ENCODE measurements around the gene SNTG2. TPM values are rescaled to one million over a fixed set of nuclear protein-coding genes. Genes with fewer than 3 reads are reported as not detected.
"Not testable (repeated sequence)": the region's sequence is repeated elsewhere in the genome, so short reads cannot be mapped to it uniquely, and the experiment has no call there.

Gene SNTG2
- total RNA-seq, 4 donors from 2014 or later, result 3.3 to 7.4 (median 4.5) TPM

DNA sequence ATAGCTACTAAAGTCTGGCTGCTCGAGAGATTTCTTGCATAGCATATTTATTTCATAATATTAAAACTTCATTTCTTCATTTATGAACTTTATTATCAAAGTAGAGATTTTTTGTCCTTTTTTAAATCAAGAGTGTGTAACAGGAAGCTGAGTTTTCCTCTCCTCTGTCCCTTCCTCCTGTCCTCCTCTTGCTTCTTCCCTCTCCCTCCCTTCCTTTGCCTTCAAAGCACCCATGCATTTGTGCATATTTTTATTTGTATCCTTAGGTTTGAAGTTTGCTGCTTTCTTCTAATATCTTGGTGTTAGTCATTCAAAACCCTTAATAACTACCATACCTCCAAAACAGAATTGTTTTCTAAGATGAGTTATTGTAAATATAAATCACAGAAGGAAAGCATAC, 174.6 kb downstream of the SNTG2 start:
- intact Hi-C loops (cut with DNase I), result no loop called here
- WGBS, result 25% methylated on average over 1 of the region's 1 CpG
- no peaks in the 10 kb centered on the region for H3K9me3 ChIP-seq
- no peaks in the 10 kb centered on the region for H3K36me3 ChIP-seq
- H3K4me1 ChIP-seq, result no peaks in the 10 kb centered on the region
- no peak for DNase-seq (ENCODE audit: extremely low spot score)
- no peak overlapping the region for H3K27ac ChIP-seq (replicated peaks in 1 of 4)
- TF ChIP-seq, protein P1, sequence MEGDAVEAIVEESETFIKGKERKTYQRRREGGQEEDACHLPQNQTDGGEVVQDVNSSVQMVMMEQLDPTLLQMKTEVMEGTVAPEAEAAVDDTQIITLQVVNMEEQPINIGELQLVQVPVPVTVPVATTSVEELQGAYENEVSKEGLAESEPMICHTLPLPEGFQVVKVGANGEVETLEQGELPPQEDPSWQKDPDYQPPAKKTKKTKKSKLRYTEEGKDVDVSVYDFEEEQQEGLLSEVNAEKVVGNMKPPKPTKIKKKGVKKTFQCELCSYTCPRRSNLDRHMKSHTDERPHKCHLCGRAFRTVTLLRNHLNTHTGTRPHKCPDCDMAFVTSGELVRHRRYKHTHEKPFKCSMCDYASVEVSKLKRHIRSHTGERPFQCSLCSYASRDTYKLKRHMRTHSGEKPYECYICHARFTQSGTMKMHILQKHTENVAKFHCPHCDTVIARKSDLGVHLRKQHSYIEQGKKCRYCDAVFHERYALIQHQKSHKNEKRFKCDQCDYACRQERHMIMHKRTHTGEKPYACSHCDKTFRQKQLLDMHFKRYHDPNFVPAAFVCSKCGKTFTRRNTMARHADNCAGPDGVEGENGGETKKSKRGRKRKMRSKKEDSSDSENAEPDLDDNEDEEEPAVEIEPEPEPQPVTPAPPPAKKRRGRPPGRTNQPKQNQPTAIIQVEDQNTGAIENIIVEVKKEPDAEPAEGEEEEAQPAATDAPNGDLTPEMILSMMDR (IDR thresholded peaks at IDR 0.05), result no peak
- no peak for TF ChIP-seq POLR2AphosphoS5 (IDR thresholded peaks at IDR 0.05)
- no peak for TF ChIP-seq POLR2A (IDR thresholded peaks at IDR 0.05; ENCODE audit: low read depth)
- TF ChIP-seq EP300 (IDR thresholded peaks at IDR 0.05), result no peak
- no peak overlapping the region for H3K4me3 ChIP-seq
- H3K27me3 ChIP-seq, result no peaks in the 10 kb centered on the region

DNA sequence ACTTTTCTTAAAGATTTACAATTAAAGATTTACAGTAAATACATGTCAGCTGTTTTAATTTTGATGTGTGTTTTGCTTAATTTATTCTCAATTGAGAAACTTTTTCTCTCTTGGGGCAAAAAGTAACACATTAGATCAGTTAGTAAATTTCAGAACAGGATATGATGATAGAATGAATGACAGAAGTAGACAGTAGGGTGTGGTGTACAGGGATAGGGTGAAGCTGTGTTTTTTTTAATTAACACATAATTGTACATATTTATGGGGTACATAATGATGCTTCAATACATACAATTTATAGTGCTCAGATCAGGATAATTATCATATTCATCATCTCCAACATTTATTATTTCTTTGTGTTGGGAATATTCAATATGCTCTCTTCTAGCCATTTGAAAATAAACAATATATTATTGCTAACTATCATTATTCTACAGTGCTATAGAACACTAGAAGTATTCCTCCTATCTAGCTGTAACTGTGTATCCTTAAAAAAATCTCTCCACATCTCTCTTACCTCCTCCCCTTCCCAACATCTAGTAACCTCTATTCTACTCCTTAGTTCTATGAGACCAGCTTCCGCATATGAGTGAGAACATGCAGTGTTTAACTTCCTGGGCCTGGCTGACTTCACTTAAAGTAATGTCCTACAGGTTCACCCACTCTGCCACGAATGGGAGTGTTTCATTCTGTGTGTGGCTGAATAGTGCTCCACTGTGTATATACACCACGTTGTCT, 175.2 kb downstream of the SNTG2 start:
- intact Hi-C loops (cut with DNase I), result no loop called here
- Histone ChIP-seq H3K9me3 (no peaks in the 10 kb centered on the region), H3K27ac (replicated peaks in 1 of 4) (no peak overlapping the region), H3K4me3 (no peak overlapping the region), H3K36me3 (no peaks in the 10 kb centered on the region), H3K4me1 (no peaks in the 10 kb centered on the region), H3K27me3 (no peaks in the 10 kb centered on the region)
- DNase-seq (ENCODE audit: extremely low spot score), result no peak
- WGBS, result 82% methylated on average over 3 of the region's 3 CpGs
- TF ChIP-seq POLR2AphosphoS5 (IDR thresholded peaks at IDR 0.05), result no peak
- TF ChIP-seq EP300 (IDR thresholded peaks at IDR 0.05), result no peak
- TF ChIP-seq, protein P1 (IDR thresholded peaks at IDR 0.05), result no peak
- no peak for TF ChIP-seq POLR2A (IDR thresholded peaks at IDR 0.05; ENCODE audit: low read depth)

DNA sequence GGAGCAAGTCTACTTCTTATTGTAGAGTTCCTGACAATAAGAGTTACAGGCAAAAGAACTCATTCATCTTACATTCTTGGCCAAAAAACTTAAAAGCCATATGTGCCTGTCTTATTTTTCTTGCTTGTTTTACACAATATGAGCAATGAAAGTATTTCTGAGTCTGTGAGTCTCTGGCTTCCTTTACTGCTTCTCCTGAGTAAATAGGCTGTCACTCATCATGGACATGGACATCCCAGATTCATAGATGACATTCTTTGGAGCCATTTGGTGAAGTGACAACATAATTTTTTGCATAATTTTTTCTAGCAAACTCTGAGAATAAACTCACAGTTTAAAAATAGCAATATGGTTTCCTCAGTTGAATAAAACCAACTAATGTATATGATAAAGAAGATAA, 179.3 kb downstream of the SNTG2 start:
- intact Hi-C loops (cut with DNase I), result no loop called here

DNA sequence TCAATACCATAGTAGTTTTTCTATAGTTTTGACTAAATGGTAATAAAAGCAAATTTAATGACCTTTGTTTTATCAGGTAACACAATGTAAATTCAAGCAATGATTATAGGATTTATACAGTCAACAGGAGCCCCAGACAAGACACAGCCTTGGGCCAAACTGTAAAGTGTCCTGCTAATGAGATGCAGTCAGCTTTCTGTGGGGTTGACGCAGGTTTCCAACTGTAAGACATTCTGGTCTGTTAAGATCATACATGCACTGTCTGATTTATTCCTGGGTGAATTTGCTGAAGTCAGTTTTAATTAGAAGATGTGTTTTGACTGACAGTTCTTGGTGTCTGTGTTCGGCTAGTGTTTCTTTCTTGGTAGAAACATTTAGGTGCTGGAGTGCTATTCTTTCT, 180.3 kb downstream of the SNTG2 start:
- 84% methylated on average over 2 of the region's 2 CpGs for WGBS
- Histone ChIP-seq H3K4me3 (no peak overlapping the region), H3K27ac (replicated peaks in 1 of 4) (no peak overlapping the region), H3K27me3 (peaks cover 0 to 13% (median 0%) of the 10 kb centered on the region in 4 donors), H3K36me3 (no peaks in the 10 kb centered on the region), H3K4me1 (peaks cover 0 to under 1% (median 0%) of the 10 kb centered on the region in 4 donors), H3K9me3 (no peaks in the 10 kb centered on the region)
- intact Hi-C loops (cut with DNase I), result no loop called here
- TF ChIP-seq, protein P1 (IDR thresholded peaks at IDR 0.05), result no peak
- TF ChIP-seq POLR2A (IDR thresholded peaks at IDR 0.05; ENCODE audit: low read depth) (no peak), EP300 (IDR thresholded peaks at IDR 0.05) (no peak), POLR2AphosphoS5 (IDR thresholded peaks at IDR 0.05) (no peak)
- no peak for DNase-seq (ENCODE audit: extremely low spot score)

More for the DNA sequence above, 179.3 kb downstream of the SNTG2 start:
- no peaks in the 10 kb centered on the region for H3K4me1 ChIP-seq
- H3K27ac ChIP-seq (replicated peaks in 1 of 4), result no peak overlapping the region
- no peak for DNase-seq (ENCODE audit: extremely low spot score)
- H3K27me3 ChIP-seq, result peaks cover 0 to 12% (median 0%) of the 10 kb centered on the region in 4 donors
- no peaks in the 10 kb centered on the region for H3K36me3 ChIP-seq
- H3K4me3 ChIP-seq, result no peak overlapping the region
- TF ChIP-seq POLR2AphosphoS5 (IDR thresholded peaks at IDR 0.05) (no peak), POLR2A (IDR thresholded peaks at IDR 0.05; ENCODE audit: low read depth) (no peak), EP300 (IDR thresholded peaks at IDR 0.05) (no peak)
- H3K9me3 ChIP-seq, result no peaks in the 10 kb centered on the region

DNA sequence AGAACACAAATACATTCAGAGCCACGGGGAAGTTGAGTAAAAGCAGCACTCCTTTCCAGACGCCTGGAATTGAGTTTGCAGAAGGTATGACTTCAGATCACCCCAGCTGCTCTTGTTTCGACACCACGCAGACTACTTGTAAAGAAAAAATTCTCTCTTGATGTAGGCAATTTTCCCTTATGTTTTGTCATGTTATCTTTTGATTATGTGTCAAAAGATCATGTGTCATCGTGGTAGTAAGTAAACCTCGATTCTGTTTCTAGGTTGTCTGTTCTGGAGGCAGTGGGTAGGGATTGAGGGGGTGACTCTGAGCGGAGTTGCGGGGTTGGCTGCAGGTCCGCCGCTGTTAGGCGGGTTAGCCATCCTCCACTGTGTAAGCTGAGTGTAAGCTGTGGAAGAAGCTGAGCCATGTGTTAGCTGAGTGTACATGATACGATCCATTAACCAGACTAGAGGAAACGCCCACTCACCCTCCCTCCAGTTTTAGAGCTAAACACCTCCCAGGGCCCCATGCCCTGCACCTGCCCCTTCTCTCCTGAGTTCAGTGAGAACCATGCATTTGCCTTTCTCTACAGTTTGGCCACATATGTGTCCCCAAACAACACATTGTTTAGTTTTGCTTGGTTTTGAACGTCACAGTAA, 181.8 kb downstream of the SNTG2 start:
- Histone ChIP-seq H3K4me3 (no peak overlapping the region), H3K27me3 (peaks cover 0 to 13% (median 0%) of the 10 kb centered on the region in 4 donors), H3K27ac (replicated peaks in 1 of 4) (no peak overlapping the region), H3K9me3 (no peaks in the 10 kb centered on the region), H3K4me1 (peaks cover 0 to 5% (median 0%) of the 10 kb centered on the region in 4 donors), H3K36me3 (no peaks in the 10 kb centered on the region)
- no peak for DNase-seq (ENCODE audit: extremely low spot score)
- 70% methylated on average over 14 of the region's 14 CpGs for WGBS
- TF ChIP-seq, protein P1 (IDR thresholded peaks at IDR 0.05), result no peak
- TF ChIP-seq EP300 (IDR thresholded peaks at IDR 0.05), result no peak
- no peak for TF ChIP-seq POLR2AphosphoS5 (IDR thresholded peaks at IDR 0.05)
- no peak for TF ChIP-seq POLR2A (IDR thresholded peaks at IDR 0.05; ENCODE audit: low read depth)
- intact Hi-C loops (cut with DNase I), result no loop called here

DNA sequence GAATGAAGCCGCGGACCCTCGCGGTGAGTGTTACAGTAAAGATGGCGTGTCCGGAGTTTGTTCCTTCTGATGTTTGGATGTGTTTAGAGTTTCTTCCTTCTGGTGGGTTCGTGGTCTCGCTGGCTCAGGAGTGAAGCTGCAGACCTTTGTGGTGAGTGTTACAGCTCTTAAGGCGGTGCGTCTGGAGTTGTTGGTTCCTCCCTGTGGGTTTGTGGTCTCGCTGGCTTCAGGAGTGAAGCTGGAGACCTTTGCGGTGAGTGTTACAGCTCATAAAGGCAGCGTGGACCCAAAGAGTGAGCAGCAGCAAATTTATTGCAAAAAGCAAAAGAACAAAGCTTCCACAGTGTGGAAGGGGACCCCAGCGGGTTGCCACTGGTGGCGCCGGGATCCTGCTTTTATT, 183.2 kb downstream of the SNTG2 start:
- 84% methylated on average over 16 of the region's 16 CpGs for WGBS
- DNase-seq (ENCODE audit: extremely low spot score); intact Hi-C loops (cut with DNase I); H3K4me1 ChIP-seq; H3K27ac ChIP-seq (replicated peaks in 1 of 4); H3K36me3 ChIP-seq; H3K9me3 ChIP-seq; H3K4me3 ChIP-seq: not testable (repeated sequence)
- peaks cover 0 to 13% (median 0%) of the 10 kb centered on the region in 4 donors for H3K27me3 ChIP-seq

Measured in esophagus muscularis mucosa (tissue), 4 donors.